Body of pancreas (tissue), 4 donors: ENCODE data around the gene FOXE3.

Experiments
- POLR2A ChIP-seq, 3 donors: fragments of 450-650 bp; IDR thresholded peaks; one replicate each; pipeline ENCODE4 v1.6.1; 2016; ENCODE audit warnings: antibody characterized with exemption in 3 of 3, mild to moderate bottlenecking in 2 of 3
- TF ChIP-seq, protein P1 (sequence below), 7 experiments: fragments of 450-650 bp in 4 of 7; fragments of 200-600 bp in 3 of 7; sonication (generic) in 3 of 7; IDR thresholded peaks; one replicate each; pipeline ENCODE4 v1.5.1; 2016 to 2019; ENCODE audit warnings: antibody characterized with exemption in 7 of 7

DNA sequence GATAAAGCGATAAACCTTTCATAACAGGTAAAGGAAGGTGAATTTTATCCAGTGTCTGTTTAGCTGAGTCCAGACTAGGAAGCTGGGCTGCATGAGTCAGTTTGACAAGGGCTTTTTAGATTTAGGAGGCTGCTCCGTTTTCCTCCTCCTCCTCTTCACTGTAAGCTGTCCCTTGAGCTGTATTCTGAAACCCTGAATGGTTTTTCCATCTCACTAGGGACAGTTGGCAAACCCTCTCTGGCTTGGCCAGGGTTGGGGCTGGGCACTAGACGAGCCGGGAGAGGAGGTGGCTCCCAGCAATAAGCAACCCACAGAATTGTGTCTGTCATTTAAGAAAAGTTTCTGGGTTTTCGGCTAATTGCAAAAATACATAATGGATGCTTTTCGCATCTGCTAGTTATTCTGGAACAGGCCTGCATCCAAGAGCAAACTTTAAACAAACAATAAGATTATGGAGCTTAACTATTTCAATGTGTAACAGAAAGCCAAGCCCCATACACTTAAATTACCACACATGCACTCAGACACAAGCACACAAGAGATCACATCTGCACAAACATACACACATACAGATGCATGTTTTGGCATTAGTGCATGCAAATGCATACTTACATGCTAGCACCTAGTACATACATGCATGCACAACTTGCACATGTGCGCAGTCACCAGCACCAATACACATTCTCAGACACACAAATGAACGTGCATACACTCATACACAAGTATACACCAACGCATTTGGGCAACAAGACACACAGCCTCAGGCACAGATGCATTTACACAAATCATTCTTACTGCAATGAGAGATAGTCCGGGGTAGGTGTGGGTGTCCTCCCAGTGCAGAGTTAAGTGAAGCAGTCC lies 27.8 kb upstream of the FOXE3 start:
- TF ChIP-seq, protein P1, sequence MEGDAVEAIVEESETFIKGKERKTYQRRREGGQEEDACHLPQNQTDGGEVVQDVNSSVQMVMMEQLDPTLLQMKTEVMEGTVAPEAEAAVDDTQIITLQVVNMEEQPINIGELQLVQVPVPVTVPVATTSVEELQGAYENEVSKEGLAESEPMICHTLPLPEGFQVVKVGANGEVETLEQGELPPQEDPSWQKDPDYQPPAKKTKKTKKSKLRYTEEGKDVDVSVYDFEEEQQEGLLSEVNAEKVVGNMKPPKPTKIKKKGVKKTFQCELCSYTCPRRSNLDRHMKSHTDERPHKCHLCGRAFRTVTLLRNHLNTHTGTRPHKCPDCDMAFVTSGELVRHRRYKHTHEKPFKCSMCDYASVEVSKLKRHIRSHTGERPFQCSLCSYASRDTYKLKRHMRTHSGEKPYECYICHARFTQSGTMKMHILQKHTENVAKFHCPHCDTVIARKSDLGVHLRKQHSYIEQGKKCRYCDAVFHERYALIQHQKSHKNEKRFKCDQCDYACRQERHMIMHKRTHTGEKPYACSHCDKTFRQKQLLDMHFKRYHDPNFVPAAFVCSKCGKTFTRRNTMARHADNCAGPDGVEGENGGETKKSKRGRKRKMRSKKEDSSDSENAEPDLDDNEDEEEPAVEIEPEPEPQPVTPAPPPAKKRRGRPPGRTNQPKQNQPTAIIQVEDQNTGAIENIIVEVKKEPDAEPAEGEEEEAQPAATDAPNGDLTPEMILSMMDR (IDR thresholded peaks at IDR 0.05), result no peak
- TF ChIP-seq POLR2A (IDR thresholded peaks at IDR 0.05), result peak in 1 of 3 donors; percentile 10
